Right forelimb (tissue), 1 donor: ENCODE results near the gene CCDC50.
A peak's percentile ranks its signal among the peaks of the same experiment; 100 is the strongest.

Experiments
- DNase-seq: peaks from one replicate; pipeline ENCODE4 v3.0.0-alpha.2; 2018

Gene CCDC50

GRCh38 chr3:191321019-191321767, 8.0 kb upstream of the CCDC50 start:
- DNase-seq = no peak

DNA sequence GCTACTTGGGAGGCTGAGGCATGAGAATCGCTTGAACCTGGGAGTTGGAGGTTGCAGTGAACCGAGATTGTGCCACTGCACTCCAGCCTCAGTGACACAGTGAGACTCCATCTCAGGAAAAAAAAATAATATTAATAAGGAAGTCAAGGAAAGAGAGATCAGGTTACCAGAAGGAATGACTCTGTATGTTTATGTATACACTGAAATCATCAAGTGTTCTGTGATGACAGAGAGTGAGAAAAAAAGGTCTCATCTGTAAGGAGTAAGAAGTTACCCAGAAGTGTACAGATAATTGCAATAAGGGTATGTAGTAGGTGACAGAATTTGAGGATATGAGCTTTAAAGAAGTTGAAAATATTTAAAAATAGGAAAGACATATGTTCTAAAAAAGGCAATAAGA, 4.3 kb upstream of the CCDC50 start:
- no peak for DNase-seq

DNA sequence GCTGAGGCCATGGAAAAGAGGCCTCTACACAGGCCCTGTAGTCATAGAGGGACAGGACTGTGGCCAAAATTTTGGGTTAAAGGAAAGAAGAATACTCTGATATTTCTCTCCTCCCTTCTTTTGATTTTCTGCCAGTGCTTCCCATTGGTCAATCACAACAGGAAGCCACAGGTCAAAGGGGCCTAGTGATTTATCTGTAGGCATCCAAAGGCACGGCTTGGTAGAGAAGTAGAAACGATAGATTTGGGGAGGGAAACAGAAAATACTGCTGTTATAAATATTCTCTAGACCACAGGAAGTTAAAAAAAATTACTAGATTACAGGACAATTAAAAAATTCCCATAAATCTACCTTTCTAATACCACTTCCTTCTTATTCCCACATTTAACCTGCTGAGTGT, 1.7 kb upstream of the CCDC50 start:
- DNase-seq = no peak

DNA sequence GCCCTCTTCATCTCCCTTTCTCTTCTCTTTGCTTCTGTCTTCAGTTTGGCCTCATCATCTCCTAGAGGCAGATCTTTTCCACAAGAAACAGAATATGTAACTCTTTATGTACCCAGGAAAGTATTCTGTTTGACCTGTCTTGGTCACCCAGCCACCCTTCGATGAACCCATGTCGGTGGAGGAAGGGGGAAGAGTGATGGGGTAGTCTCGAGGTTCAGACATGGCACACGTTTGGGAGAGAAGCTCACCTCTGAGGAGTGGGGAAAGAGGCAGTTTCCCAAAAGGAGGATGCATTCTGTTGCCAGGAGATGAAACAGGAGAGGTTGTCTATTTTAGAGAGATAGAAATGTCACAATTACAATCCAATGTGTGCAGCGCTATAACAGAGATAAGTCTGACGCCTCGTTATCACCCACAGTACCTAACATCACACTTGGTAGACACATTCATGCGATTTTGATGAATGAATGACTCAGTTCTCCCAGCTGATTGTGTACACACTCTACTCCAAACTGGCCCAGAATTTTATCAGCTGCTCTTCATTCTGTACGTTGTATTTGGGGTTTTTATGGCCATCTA, 722 bp upstream of the CCDC50 start:
- no peak for DNase-seq

- DNase-seq = peak; percentile 82
Observed at GRCh38 chr3:191329654-191330529, 698 bp downstream of the CCDC50 start, which contains the start of gene UTS2B. Gene UTS2B (minus strand): TSS chr3:191330526. CDS start chr3:191282189, 48,337 bp downstream.

- DNase-seq = no peak
Observed at GRCh38 chr3:191330530-191331048, 1.4 kb downstream of the CCDC50 start.

- DNase-seq = no peak
Observed at GRCh38 chr3:191331388-191331787, 2.2 kb downstream of the CCDC50 start.

DNA sequence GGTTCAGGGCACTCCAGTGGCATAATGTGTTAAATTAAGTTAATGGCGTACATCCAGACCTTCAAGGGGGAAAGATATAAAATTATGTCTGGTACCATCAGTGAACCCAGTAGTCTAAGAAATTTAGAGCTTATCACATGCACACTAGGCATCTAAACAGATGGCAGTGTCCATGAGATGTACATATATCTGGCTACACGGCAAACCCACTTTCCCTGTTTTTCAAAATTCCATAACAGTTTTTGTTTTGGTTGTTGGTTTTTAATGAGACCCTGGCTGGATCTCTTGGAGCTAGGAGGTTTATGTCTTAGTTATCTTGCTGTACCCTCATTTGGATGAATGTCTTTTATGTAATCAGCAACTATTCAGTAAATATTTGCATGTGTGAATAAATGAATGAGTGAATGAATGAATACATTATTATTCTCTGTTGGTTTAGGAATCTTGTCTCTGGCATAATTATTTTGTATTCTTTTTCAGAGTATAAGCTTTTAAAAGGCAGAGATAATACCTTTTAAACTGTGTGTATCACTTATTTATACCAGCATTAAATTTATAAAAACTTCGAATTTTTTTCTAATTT, 4.2 kb downstream of the CCDC50 start:
- DNase-seq = no peak

DNA sequence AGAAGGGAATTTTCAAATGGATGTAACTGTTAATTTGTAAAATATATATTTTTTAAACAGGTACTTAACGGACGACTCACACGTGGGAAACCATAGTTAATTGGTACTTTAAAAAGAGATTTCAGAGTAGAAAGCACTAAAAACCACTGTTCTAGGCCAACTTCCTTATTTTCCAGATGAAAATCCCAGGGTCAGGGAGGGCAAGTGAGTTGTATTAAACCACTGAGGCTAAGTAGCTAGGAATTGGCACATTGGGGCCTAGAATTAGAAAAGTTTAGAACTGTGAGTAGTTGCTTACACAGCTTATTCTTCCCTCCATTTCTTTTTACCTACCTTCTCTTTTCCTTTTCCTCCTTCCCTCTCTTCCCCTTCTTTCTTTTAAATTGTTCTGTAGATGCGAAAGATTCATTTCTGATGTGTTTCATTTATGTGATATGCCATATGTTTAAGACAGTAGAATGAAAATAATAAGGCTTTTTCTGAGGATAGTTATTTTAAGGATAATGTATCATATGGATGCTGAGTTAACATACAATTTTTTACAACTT, 5.2 kb downstream of the CCDC50 start:
- no peak for DNase-seq

GRCh38 chr3:191336833-191337232, 7.6 kb downstream of the CCDC50 start:
- no peak for DNase-seq

GRCh38 chr3:191338177-191338488, 8.9 kb downstream of the CCDC50 start:
- DNase-seq = no peak

GRCh38 chr3:191339316-191339917, 10.2 kb downstream of the CCDC50 start:
- DNase-seq = no peak

- DNase-seq = no peak
Observed at GRCh38 chr3:191340351-191340750, 11.2 kb downstream of the CCDC50 start.

DNA sequence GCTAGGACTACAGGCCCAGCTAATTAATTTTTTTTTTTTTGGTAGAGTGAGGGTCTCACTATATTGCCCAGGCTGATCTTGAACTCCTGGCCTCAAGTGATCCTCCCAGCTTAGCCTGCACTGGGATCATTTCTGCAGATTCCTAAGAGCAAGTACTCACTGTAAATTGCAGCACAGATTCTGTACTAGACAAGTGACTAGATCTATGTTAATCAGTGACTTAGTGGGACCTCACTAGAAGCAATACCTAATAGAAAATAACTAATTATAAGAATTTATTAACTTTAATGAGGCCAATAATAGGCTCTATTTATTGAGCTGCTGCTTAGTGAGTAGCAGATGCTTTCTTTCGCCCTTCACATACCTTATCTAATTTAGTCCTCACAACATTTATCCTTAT, 11.8 kb downstream of the CCDC50 start:
- no peak for DNase-seq

GRCh38 chr3:191342006-191342405, 12.8 kb downstream of the CCDC50 start:
- no peak for DNase-seq

DNA sequence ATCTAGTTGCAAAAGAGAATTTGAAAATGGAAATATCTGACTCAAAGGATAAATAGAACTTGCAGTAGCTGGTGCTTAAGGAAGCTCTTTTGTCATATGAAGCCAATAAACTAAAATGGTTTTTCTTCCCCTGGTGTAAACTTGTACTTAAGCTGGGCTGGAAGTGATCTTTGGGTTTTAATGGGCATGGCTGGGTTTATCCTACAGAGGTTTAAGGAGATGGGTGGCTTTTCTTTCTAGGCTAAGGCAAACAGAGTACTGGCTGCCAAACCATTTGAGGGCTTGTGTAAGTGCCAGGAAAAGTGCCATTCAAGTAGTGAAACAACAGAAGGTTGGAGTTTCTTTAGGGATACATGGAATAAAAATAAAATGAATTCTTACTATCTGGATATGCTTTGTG, 13.2 kb downstream of the CCDC50 start:
- DNase-seq = no peak

DNA sequence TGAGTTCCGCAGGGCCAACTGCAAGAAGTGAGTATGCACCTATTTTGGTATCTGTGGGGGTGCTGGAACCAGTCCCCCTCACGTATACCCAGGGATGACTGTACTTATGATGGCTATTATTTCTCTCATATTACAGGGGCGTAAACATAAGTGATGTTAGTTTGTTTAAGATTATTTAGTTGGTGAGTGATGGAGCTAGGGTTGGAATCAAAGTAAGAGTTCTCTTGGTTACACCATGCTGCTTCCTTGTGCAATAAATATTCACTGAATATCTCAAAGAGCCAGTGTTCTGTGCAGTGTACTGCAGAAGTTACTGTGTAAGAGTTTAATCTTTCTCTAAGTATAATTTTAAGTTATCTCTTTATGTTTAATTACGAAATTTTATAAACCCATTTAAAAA, 13.9 kb downstream of the CCDC50 start:
- DNase-seq = no peak

GRCh38 chr3:191343913-191344312, 14.7 kb downstream of the CCDC50 start:
- no peak for DNase-seq

- DNase-seq = no peak
Observed at GRCh38 chr3:191345334-191345733, 16.1 kb downstream of the CCDC50 start.

DNA sequence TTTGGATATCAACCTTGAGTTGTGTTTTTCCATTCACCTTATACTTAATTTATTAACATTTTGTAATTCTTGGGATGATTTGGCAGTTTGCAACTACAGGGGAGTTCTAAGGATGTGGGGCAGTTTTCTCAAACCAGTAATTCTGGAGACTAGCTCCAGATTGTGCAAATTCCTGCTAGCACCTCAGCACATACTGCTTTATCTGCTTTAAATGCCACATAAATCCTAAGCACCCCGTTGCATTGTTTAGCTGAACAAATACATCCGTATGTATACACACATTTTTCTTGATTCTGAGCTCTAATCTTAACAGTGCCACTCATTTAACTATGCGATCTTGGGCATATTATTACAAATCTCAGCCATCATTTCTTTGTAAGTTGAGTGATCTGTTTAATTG, 18.0 kb downstream of the CCDC50 start:
- no peak for DNase-seq

DNA sequence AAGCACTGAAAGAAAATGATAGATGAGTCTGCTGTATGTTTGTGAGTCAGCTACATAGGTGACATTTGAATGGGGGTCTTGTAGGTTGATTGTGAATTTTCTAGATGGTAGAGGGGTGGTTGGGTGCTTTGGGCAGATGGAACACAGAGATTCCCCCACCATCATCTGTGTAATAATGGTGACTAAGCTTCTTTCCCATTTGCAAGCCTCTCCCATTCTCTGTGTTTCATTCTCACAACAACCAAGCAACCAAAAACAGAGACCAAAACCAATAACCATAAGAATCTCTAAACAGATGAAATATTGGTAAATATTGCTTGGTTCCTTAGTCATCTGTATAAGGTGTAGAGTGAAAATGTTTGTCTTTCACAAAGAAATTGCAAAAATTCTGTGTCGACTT, 18.9 kb downstream of the CCDC50 start:
- DNase-seq = no peak

DNA sequence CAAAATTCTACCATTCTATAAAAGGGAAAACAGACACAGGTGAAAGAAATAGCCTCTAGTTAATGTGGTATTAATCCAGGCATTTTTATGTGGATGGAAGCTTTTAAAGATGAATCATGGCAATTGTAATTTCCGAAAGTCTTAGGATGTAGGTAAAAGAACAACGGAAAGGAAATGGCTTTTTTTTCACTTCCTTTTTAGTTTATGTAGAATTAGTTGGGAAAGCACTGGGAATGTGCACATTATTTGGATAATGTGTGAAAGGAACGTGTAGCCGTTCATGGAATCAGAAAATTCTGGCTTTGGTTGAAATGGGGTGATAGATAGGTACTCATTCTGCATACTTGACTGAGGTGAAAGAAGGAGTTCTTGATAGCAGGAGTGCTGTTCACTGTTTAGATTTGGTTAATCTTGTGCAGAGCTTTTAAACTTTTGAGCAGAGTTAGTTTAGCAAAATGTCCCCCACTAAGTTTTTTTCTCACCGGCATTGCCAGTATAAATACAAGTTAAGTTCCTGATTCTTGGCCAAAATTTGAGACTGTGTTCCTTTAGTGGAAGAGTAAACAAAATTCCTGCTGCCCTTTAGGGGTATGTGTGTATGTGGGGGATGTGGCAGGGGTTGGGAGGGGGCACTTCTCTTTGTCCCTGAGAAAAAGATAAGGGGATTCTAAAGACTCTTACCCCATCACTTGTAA, 21.3 kb downstream of the CCDC50 start:
- no peak for DNase-seq
